Adrenal gland (tissue), 12 donors: ENCODE data around the gene FAM9C. TPM values are rescaled to one million over a fixed set of nuclear protein-coding genes. Genes with fewer than 3 reads are reported as not detected.

Source experiments
- DNase-seq, 7 donors: peaks; one replicate each; pipeline ENCODE4 v3.0.0-alpha.2; 2019 to 2020
- H3K27ac ChIP-seq, 5 donors: fragments of 200-600 bp; sonication (generic) in 4 of 5; 1 replicate in 3 of 5; 2 replicates in 2 of 5; pipeline versions ENCODE4 v1.5.1 to v1.8.0; 2016 to 2020; ENCODE audit warnings: mild to moderate bottlenecking in 1 of 5
- H3K27me3 ChIP-seq: fragments of 200-600 bp; 2 replicates; pipeline ENCODE4 v1.8.0; 2021
- H3K36me3 ChIP-seq, 2 donors: fragments of 200-600 bp; replicated peaks in 1 of 2; 1 replicate in 1 of 2; 2 replicates in 1 of 2; pipeline versions ENCODE4 v1.5.1 to v1.8.0; 2018 to 2022
- H3K4me1 ChIP-seq, 2 donors: fragments of 200-600 bp; replicated peaks in 1 of 2; 1 replicate in 1 of 2; 2 replicates in 1 of 2; pipeline versions ENCODE4 v1.5.1 to v1.8.0; 2018 to 2021
- H3K4me3 ChIP-seq, 4 donors: fragments of 200-600 bp; sonication (generic) in 3 of 4; one replicate each; pipeline ENCODE4 v1.5.1; 2016 to 2018
- H3K9me3 ChIP-seq, 3 donors: fragments of 200-600 bp; sonication (generic) in 1 of 3; replicated peaks in 1 of 3; 1 replicate in 2 of 3; 2 replicates in 1 of 3; pipeline versions ENCODE4 v1.5.1 to v1.8.0; 2016 to 2021
- POLR2A ChIP-seq, 2 donors: fragments of 450-650 bp; IDR thresholded peaks; one replicate each; pipeline ENCODE4 v1.6.1; 2017; ENCODE audit warnings: antibody characterized with exemption in 2 of 2, mild to moderate bottlenecking in 2 of 2, moderate library complexity in 1 of 2
- WGBS, 4 donors: extraction: QIAGEN DNeasy Blood & Tissue Kit in 2 of 4; methylation state at CpG; one replicate each; pipeline versions ENCODE4 v1.1.5 to v1.1.7; 2013 to 2017; 5-methylcytosine and 5-hydroxymethylcytosine counted together
- intact Hi-C, 2 donors: fragments of 100-400 bp; cut with DNase I; formaldehyde crosslinking; loops; one replicate each; pipeline versions ENCODE4 v1.14.1 to v1.15.0; 2022 to 2023
- polyA plus RNA-seq, 3 donors: library from polyadenylated mRNA; stranded (reverse); fragments of 200-250 nt in 2 of 3; fragments of 350-450 nt in 1 of 3; fragmentation: Illumina TruSeq in 1 of 3; extraction: RNeasy Lipid Tissue Mini Kit (QIAGEN cat#74804) in 1 of 3; gene quantifications; one replicate each; pipeline ENCODE4 v1.2.3, GENCODE V29; 2013 to 2014
- total RNA-seq, 9 donors: library from RNA; depleted of rRNA in 4 of 9; stranded (reverse); fragments of >200 nt in 4 of 9; fragments of 120-200 nt in 1 of 9; fragmentation: NEBNext Ultra II Directional in 1 of 9; extraction: Animal tissue kit (Norgen Biotek cat#: 25700) in 1 of 9; gene quantifications; one replicate each; pipeline versions ENCODE4 v1.1.0 to v1.2.4, GENCODE V29; 2013 to 2023
- TF ChIP-seq, protein P1 (sequence below), 6 experiments: fragments of 450-650 bp in 4 of 6; fragments of 200-600 bp in 2 of 6; sonication (generic) in 1 of 6; IDR thresholded peaks; 1 replicate in 5 of 6; 2 replicates in 1 of 6; pipeline versions ENCODE4 v1.5.1 to v1.8.0; 2016 to 2021; ENCODE audit warnings: antibody characterized with exemption in 6 of 6, mild to moderate bottlenecking in 2 of 6, moderate library complexity in 1 of 6
- donor health status: healthy with polysubstance abuse.
- donor health status: Bipolar disorder and iron deficiency.
- donor health status: DM: yes; HTN: yes; CAD: no.
- donor health status: DM: no; HTN: no; CAD: no.
- donor health status: DM: no; HTN: no; CAD: no.
- donor health status: DM: yes; HTN: yes; CAD: no.

The FAM9C gene
- total and polyA plus RNA-seq, 12 donors, result 0.03 to 0.14 TPM; not detected in 10

DNA sequence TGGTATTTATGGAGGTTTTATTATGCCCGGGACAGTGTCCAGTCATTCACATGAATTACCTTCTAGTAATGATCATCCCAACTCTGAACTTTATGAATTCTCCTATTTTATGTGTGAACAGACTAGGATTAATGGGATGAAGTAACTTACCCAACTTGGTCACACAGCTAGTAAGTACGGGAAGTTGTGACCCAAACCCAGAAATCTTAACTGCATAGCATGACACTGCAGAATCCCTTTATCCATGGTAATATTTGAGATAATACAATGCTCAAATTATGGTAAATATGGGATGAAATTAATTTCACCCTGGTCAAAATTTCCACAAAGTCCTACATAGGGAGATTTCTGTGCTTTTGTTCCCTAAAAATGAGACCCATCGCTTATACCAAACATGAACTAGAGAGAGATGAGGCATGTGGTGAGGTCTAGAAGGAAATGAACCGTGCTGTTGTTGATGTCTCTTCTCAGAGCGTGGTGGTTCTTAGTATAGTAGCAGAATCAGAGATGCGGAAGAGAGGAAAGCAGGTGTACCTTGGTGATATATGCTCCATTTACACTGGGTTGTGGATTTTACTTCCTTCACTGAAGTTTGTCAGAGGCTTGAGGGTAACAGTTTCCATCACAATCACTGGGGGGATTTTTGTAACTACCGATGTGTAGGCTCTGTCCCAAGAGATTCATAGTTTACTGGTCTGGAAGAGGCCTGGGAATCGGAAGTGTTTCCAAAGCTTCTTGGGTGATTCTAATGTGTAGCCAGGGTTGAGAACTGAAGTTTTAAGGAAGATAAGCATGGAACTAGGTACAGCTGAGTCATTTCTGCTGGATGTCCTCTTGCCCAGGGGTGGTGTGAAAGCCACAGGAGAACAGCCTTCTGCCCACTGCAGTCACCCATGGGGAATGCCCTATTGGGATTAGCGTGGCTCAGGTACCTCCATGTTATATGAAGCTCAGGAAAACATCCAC, 30.2 kb upstream of the FAM9C start:
- Histone ChIP-seq H3K4me1 (peaks cover 0 to 7% of the 10 kb centered on the region in 2 donors), H3K27me3 (no peaks in the 10 kb centered on the region), H3K9me3 (no peaks in the 10 kb centered on the region), H3K4me3 (no peak overlapping the region), H3K27ac (no peak overlapping the region), H3K36me3 (no peaks in the 10 kb centered on the region)
- intact Hi-C loops, result no loop called here
- WGBS, 4 donors, result 75 to 96% (median 87%) methylated on average over 8 to 9 of the region's 9 CpGs
- DNase-seq, result no peak
- TF ChIP-seq, protein P1, sequence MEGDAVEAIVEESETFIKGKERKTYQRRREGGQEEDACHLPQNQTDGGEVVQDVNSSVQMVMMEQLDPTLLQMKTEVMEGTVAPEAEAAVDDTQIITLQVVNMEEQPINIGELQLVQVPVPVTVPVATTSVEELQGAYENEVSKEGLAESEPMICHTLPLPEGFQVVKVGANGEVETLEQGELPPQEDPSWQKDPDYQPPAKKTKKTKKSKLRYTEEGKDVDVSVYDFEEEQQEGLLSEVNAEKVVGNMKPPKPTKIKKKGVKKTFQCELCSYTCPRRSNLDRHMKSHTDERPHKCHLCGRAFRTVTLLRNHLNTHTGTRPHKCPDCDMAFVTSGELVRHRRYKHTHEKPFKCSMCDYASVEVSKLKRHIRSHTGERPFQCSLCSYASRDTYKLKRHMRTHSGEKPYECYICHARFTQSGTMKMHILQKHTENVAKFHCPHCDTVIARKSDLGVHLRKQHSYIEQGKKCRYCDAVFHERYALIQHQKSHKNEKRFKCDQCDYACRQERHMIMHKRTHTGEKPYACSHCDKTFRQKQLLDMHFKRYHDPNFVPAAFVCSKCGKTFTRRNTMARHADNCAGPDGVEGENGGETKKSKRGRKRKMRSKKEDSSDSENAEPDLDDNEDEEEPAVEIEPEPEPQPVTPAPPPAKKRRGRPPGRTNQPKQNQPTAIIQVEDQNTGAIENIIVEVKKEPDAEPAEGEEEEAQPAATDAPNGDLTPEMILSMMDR (IDR thresholded peaks at IDR 0.05), result no peak
- no peak for TF ChIP-seq POLR2A (IDR thresholded peaks at IDR 0.05)

DNA sequence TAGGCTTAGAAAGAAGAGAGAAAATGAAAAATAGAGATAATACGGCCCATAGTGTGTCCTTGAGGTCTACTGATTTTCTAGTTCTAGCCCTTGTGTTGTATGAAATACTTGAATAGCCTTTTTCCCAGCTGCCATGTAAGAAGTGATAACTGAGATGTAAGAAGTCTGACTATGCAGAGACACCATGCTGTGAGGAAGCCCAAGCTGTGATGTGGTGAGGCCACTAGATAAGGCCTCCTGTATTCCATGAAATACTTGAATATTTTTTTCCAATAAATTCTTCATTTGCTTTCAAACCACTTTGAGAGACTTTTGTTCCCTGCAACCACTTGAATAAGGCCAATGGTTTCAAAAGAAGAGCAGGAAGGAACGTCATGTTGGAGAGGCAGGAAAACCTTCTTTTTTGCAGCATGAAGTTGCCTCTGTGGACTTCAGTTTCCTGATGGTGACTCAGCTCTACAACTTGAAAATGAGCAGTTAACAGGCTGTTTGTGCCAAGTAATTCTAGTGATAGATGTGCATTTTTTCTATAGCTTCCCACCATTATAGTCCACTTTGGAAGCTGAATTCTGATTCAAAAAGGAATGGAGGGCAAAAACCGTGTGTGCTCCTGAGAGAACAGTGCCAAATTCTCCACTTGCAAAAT, 25.5 kb upstream of the FAM9C start:
- no peaks in the 10 kb centered on the region for H3K36me3 ChIP-seq

DNA sequence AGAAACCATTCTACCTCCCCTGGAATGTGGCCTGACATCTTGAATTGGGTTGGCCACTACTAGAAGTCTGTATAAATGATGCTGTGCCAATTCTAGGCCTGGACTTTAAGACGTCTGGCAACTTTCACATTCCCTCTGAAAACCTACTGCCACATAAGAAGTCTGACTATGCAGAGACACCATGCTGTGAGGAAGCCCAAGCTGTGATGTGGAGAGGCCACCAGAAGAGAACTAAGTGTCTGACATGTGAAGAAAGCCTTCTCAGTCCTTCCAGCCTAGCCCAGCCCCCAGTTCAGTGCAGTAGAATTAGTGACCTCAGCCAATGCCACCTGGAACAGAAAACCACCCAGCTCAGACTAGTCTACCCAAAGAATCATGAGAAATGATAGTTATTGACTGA, 24.2 kb upstream of the FAM9C start:
- Histone ChIP-seq H3K36me3 (no peaks in the 10 kb centered on the region), H3K27ac (no peak overlapping the region), H3K27me3 (no peaks in the 10 kb centered on the region), H3K9me3 (no peaks in the 10 kb centered on the region), H3K4me1 (no peaks in the 10 kb centered on the region), H3K4me3 (no peak overlapping the region)
- DNase-seq, result no peak
- intact Hi-C loops, result no loop called here
- WGBS, 4 donors, result 63 to 83% (median 79%) methylated on average over 1 of the region's 1 CpG
- no peak for TF ChIP-seq POLR2A (IDR thresholded peaks at IDR 0.05)
- TF ChIP-seq, protein P1 (IDR thresholded peaks at IDR 0.05), result no peak

More for the DNA sequence above, 25.5 kb upstream of the FAM9C start:
- intact Hi-C loops, result no loop called here
- DNase-seq, result no peak
- WGBS, 4 donors, result 57 to 75% (median 63%) methylated on average over 3 of the region's 3 CpGs
- no peak for TF ChIP-seq POLR2A (IDR thresholded peaks at IDR 0.05)
- TF ChIP-seq, protein P1 (IDR thresholded peaks at IDR 0.05), result no peak
- Histone ChIP-seq H3K27ac (no peak overlapping the region), H3K4me1 (no peaks in the 10 kb centered on the region), H3K4me3 (no peak overlapping the region), H3K9me3 (no peaks in the 10 kb centered on the region), H3K27me3 (no peaks in the 10 kb centered on the region)

DNA sequence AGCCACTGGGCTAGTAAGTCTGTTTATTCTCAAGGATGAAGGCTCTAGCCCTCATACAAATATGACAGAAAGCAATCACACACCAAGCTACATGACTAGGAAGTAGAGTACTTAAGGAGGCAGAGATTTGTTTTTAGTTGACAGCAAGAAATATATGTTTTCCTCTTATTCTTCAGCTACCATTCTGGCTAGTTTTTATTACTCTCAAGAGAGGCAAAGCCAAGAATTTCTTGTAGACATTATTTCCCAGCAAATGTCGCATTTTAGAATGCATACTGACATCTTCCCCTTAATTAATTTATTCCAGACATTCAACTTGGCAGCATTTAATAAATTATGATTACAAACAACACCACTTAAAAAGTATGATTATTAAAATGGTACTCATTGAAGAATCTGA, 23.4 kb upstream of the FAM9C start:
- Histone ChIP-seq H3K4me3 (no peak overlapping the region), H3K27me3 (no peaks in the 10 kb centered on the region), H3K4me1 (no peaks in the 10 kb centered on the region), H3K27ac (no peak overlapping the region), H3K9me3 (no peaks in the 10 kb centered on the region), H3K36me3 (no peaks in the 10 kb centered on the region)
- intact Hi-C loops, result no loop called here
- DNase-seq, result no peak
- 63 to 88% (median 77%) methylated on average over 1 of the region's 1 CpG for WGBS, 4 donors
- no peak for TF ChIP-seq POLR2A (IDR thresholded peaks at IDR 0.05)
- TF ChIP-seq, protein P1 (IDR thresholded peaks at IDR 0.05), result no peak
